Fibroblast of lung (primary cell): ENCODE measurements around the gene PBX1. TPM values are rescaled to one million over a fixed set of nuclear protein-coding genes. Genes with fewer than 3 reads are reported as not detected.

Experiments
- DNase-seq, 2 donors: peaks; one replicate each; pipeline versions ENCODE4 v3.0.0 to v3.0.0-alpha.2; 2010; ENCODE audit warnings: low read depth in 2 of 2
- H2AFZ ChIP-seq: 2 replicates; pipeline ENCODE4 v1.5.1; 2012; ENCODE audit warnings: low read length, control low read depth, inconsistent platforms
- H3K27ac ChIP-seq: 2 replicates; pipeline ENCODE4 v1.5.1; 2011; ENCODE audit warnings: low read length, control low read depth; ENCODE audit not compliant: insufficient read depth
- H3K27me3 ChIP-seq: 2 replicates; pipeline ENCODE4 v1.5.1; 2011; ENCODE audit warnings: mild to moderate bottlenecking, low read length; ENCODE audit not compliant: control insufficient read depth, insufficient read depth
- H3K36me3 ChIP-seq: 2 replicates; pipeline ENCODE4 v1.5.1; 2011; ENCODE audit warnings: low read length; ENCODE audit not compliant: control insufficient read depth, insufficient read depth
- H3K4me1 ChIP-seq: 2 replicates; pipeline ENCODE4 v1.5.1; 2011; ENCODE audit warnings: low read length; ENCODE audit not compliant: control insufficient read depth, insufficient read depth; ENCODE audit errors: extremely low read depth
- H3K4me2 ChIP-seq: 2 replicates; pipeline ENCODE4 v1.5.1; 2011; ENCODE audit warnings: low read length, control low read depth; ENCODE audit not compliant: insufficient read depth; ENCODE audit errors: extremely low read depth
- H3K4me3 ChIP-seq, 4 experiments: fragments of 200-600 bp in 1 of 4; sonication (generic) in 1 of 4; replicated peaks in 1 of 4; 2 replicates each; pipeline ENCODE4 v1.5.1; 2011 to 2016; ENCODE audit warnings: low read length in 4 of 4, low read depth in 3 of 4, mild to moderate bottlenecking in 3 of 4, control low read depth in 2 of 4, inconsistent platforms in 1 of 4, mixed read lengths in 1 of 4; ENCODE audit not compliant: insufficient read depth in 1 of 4; ENCODE audit errors: control extremely low read depth in 1 of 4
- H3K79me2 ChIP-seq: 2 replicates; pipeline ENCODE4 v1.5.1; 2012; ENCODE audit warnings: mild to moderate bottlenecking, low read length, inconsistent platforms; ENCODE audit not compliant: control insufficient read depth, insufficient read depth
- H3K9ac ChIP-seq: 2 replicates; pipeline ENCODE4 v1.5.1; 2011; ENCODE audit warnings: mild to moderate bottlenecking, low read length, control low read depth; ENCODE audit not compliant: insufficient read depth
- H3K9me3 ChIP-seq: 2 replicates; pipeline ENCODE4 v1.5.1; 2012; ENCODE audit warnings: low read depth, low read length; ENCODE audit not compliant: control insufficient read depth, insufficient read depth
- H4K20me1 ChIP-seq: 2 replicates; pipeline ENCODE4 v1.5.1; 2011; ENCODE audit warnings: low read length; ENCODE audit not compliant: control insufficient read depth, insufficient read depth; ENCODE audit errors: extremely low read depth
- EZH2 ChIP-seq: IDR thresholded peaks from 2 replicates; pipeline ENCODE4 v1.5.1; 2012; ENCODE audit warnings: low read length, control low read depth, mild to moderate bottlenecking; ENCODE audit errors: missing control alignments
- polyA plus RNA-seq, 2 donors: library from polyadenylated mRNA; depleted of rRNA in 1 of 2; stranded (reverse) in 1 of 2; unstranded in 1 of 2; fragments of >200 nt; gene quantifications; 2 replicates each; pipeline ENCODE4 v1.2.1, GENCODE V29; 2011 to 2012; ENCODE audit warnings: missing spikeins in 1 of 2
- total RNA-seq: library from RNA; depleted of rRNA; stranded (reverse); fragments of >200 nt; gene quantifications from 2 replicates; pipeline ENCODE4 v1.2.1, GENCODE V29; 2014
- TF ChIP-seq, protein P1 (sequence below), 2 donors: IDR thresholded peaks in 1 of 2; conservative IDR thresholded peaks in 1 of 2; 1 replicate in 1 of 2; 2 replicates in 1 of 2; pipeline ENCODE4 v1.5.1; 2011 to 2012; ENCODE audit warnings: low read length in 2 of 2, control low read depth in 1 of 2, inconsistent platforms in 1 of 2, low read depth in 1 of 2, mild to moderate bottlenecking in 1 of 2

The PBX1 gene
- total and polyA plus RNA-seq, 2 donors (not counting 1 experiment from before 2014, with no cell fraction given) = 43.1 to 46.7 TPM

DNA sequence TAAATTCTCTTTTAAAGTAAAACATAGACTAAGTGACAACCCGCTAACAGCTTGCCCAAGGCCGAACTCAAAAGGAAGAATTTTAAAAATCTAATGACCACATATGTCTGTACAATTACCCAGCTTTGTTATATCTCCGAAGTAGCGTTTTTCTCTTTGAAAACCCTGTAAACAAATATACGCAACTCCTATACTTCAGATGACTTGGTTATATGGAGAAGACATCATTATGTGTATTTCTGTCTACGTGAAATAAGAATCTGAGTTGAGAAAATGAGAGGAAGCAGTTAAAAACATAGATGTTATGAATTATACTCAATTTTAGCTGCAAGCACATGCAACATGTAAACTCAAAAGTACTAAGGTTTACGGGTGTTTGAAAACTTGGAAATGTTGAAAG lies 2.0 kb downstream of the PBX1 start:
- Histone ChIP-seq H3K27ac (peak overlapping the region; percentile 55), H3K27me3 (no peaks in the 10 kb centered on the region), H3K4me1 (no peaks in the 10 kb centered on the region), H3K4me2 (peak overlapping the region; percentile 88), H3K9me3 (no peaks in the 10 kb centered on the region), H3K4me3 (peak overlapping the region; percentile 61 to 95 (median 71)), H3K36me3 (no peaks in the 10 kb centered on the region), H3K79me2 (peaks cover 58% of the 10 kb centered on the region), H2AFZ (no peak overlapping the region), H4K20me1 (no peaks in the 10 kb centered on the region), H3K9ac (peak overlapping the region; percentile 41)
- TF ChIP-seq EZH2 = no peak
- TF ChIP-seq, protein P1, sequence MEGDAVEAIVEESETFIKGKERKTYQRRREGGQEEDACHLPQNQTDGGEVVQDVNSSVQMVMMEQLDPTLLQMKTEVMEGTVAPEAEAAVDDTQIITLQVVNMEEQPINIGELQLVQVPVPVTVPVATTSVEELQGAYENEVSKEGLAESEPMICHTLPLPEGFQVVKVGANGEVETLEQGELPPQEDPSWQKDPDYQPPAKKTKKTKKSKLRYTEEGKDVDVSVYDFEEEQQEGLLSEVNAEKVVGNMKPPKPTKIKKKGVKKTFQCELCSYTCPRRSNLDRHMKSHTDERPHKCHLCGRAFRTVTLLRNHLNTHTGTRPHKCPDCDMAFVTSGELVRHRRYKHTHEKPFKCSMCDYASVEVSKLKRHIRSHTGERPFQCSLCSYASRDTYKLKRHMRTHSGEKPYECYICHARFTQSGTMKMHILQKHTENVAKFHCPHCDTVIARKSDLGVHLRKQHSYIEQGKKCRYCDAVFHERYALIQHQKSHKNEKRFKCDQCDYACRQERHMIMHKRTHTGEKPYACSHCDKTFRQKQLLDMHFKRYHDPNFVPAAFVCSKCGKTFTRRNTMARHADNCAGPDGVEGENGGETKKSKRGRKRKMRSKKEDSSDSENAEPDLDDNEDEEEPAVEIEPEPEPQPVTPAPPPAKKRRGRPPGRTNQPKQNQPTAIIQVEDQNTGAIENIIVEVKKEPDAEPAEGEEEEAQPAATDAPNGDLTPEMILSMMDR (conservative IDR thresholded peaks at IDR 0.05 in 1 of 2, IDR thresholded peaks at IDR 0.05 in 1 of 2; ENCODE audit: low read depth in 1 of 2, low read length in 2 of 2) = no peak
- DNase-seq = peak; percentile 22 to 23

DNA sequence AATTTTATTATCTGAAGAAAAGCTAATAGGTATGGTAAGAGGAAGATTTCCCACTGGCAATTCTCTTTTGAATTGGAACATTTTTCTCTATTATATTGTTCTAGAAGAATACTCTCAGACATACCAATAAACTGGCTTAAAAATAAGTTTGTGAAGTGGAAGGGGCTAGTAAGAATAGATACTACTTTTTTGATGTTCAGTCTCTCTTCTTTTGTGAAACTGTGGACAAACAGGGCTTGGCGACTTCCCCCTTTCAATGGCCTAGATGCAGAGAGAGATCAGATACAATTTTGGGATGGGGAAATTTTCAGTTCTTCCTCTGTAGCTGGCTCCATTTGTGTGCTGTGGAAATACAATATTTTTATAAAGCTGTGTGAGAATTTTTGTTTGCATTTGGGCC lies 2.5 kb downstream of the PBX1 start:
- no peak for TF ChIP-seq EZH2
- TF ChIP-seq, protein P1 (conservative IDR thresholded peaks at IDR 0.05 in 1 of 2, IDR thresholded peaks at IDR 0.05 in 1 of 2; ENCODE audit: low read depth in 1 of 2, low read length in 2 of 2) = no peak
- H2AFZ ChIP-seq = no peak overlapping the region
- peaks cover 63% of the 10 kb centered on the region for H3K79me2 ChIP-seq
- peak; percentile 21 to 51 for DNase-seq
- peak overlapping the region; percentile 41 for H3K9ac ChIP-seq
- no peaks in the 10 kb centered on the region for H4K20me1 ChIP-seq
- peak overlapping the region; percentile 61 to 95 (median 71) for H3K4me3 ChIP-seq
- peak overlapping the region; percentile 55 for H3K27ac ChIP-seq
- H3K27me3 ChIP-seq = no peaks in the 10 kb centered on the region
- no peaks in the 10 kb centered on the region for H3K9me3 ChIP-seq
- H3K4me1 ChIP-seq = no peaks in the 10 kb centered on the region
- H3K4me2 ChIP-seq = peak overlapping the region; percentile 96
- no peaks in the 10 kb centered on the region for H3K36me3 ChIP-seq

DNA sequence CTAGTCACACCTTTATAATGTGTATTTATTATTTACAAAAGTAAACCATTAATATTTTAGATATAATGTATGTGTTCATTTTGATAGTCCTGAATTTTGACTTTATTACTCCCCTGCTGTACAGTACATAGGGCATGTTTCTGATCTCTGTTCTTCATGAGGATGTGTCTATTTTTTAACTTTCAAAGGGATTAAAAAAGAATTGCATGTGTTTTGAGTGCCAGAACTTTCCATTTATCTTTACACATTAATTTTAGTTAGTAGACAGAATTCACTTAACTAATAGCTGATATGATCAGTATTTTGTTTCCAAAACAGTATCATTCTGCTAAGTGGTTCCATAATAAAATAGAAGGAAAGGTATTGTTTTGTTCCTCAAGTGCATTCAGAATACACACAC lies 3.1 kb downstream of the PBX1 start:
- Histone ChIP-seq H4K20me1 (no peaks in the 10 kb centered on the region), H3K9me3 (no peaks in the 10 kb centered on the region), H2AFZ (no peak overlapping the region), H3K27ac (no peak overlapping the region), H3K4me3 (peak overlapping the region; percentile 53 to 95 (median 71)), H3K4me2 (peak overlapping the region; percentile 96), H3K4me1 (no peaks in the 10 kb centered on the region), H3K36me3 (no peaks in the 10 kb centered on the region), H3K27me3 (no peaks in the 10 kb centered on the region), H3K79me2 (peaks cover 68% of the 10 kb centered on the region), H3K9ac (no peak overlapping the region)
- peak in 1 of 2 donors; percentile 30 for DNase-seq
- no peak for TF ChIP-seq EZH2
- TF ChIP-seq, protein P1 (conservative IDR thresholded peaks at IDR 0.05 in 1 of 2, IDR thresholded peaks at IDR 0.05 in 1 of 2; ENCODE audit: low read depth in 1 of 2, low read length in 2 of 2) = no peak
